Measurements from ENCODE around the gene KRT80.
"Not testable (repeated sequence)": the region's sequence is repeated elsewhere in the genome, so short reads cannot be mapped to it uniquely, and the experiment has no call there.

KRT80 gene

GRCh38 chr12:52191841-52192791 lies at the start of gene KRT80:
KRT80 (minus strand) TSS chr12:52192014; CDS start chr12:52191902, 112 bp downstream.
- Histone ChIP-seq H3K9ac (ENCODE audit: low read depth, low read length) (no peak within 1 kb of the TSS), H3K27me3 (ENCODE audit: control insufficient read depth, insufficient read depth, low read length) (no peaks in the 10 kb centered on the region), H3K4me1 (ENCODE audit: control insufficient read depth, insufficient read depth, low read length) (peaks cover 5% of the 10 kb centered on the region; the same call in 1 of the 2 replicates), H3K9me3 (ENCODE audit: control insufficient read depth, insufficient read depth, low read length) (no peaks in the 10 kb centered on the region), H3K36me3 (ENCODE audit: control insufficient read depth, insufficient read depth, low read length) (no peaks in the 10 kb centered on the region), H3K27ac (ENCODE audit: low read depth, low read length) (no peak within 1 kb of the TSS), H3K4me3 (ENCODE audit: low read depth, low read length) (no peak within 1 kb of the TSS)

GRCh38 chr12:52241205-52241842 lies 49.5 kb upstream of the KRT80 start:
- Histone ChIP-seq H3K9me3 (ENCODE audit: control insufficient read depth, insufficient read depth, low read length) (no peaks in the 10 kb centered on the region), H3K4me3 (ENCODE audit: low read depth, low read length) (no peak overlapping the region), H3K36me3 (ENCODE audit: control insufficient read depth, insufficient read depth, low read length) (no peaks in the 10 kb centered on the region), H3K9ac (ENCODE audit: low read depth, low read length) (no peak overlapping the region), H3K27me3 (ENCODE audit: control insufficient read depth, insufficient read depth, low read length) (no peaks in the 10 kb centered on the region), H3K4me1 (ENCODE audit: control insufficient read depth, insufficient read depth, low read length) (peaks cover 12% of the 10 kb centered on the region), H3K27ac (ENCODE audit: low read depth, low read length) (no peak overlapping the region)

GRCh38 chr12:52240247-52240646 lies 48.4 kb upstream of the KRT80 start:
- not testable (repeated sequence) for H3K27ac ChIP-seq (ENCODE audit: low read depth, low read length); H3K36me3 ChIP-seq (ENCODE audit: control insufficient read depth, insufficient read depth, low read length); H3K4me3 ChIP-seq (ENCODE audit: low read depth, low read length); H3K9ac ChIP-seq (ENCODE audit: low read depth, low read length); H3K9me3 ChIP-seq (ENCODE audit: control insufficient read depth, insufficient read depth, low read length); H3K27me3 ChIP-seq (ENCODE audit: control insufficient read depth, insufficient read depth, low read length)
- peaks cover 12% of the 10 kb centered on the region for H3K4me1 ChIP-seq (ENCODE audit: control insufficient read depth, insufficient read depth, low read length)

- Histone ChIP-seq H3K4me3 (ENCODE audit: low read depth, low read length) (no peak overlapping the region), H3K9me3 (ENCODE audit: control insufficient read depth, insufficient read depth, low read length) (no peaks in the 10 kb centered on the region), H3K27me3 (ENCODE audit: control insufficient read depth, insufficient read depth, low read length) (peaks cover 2% of the 10 kb centered on the region; the same call in 1 of the 2 replicates), H3K4me1 (ENCODE audit: control insufficient read depth, insufficient read depth, low read length) (peaks cover 12% of the 10 kb centered on the region), H3K36me3 (ENCODE audit: control insufficient read depth, insufficient read depth, low read length) (no peaks in the 10 kb centered on the region), H3K27ac (ENCODE audit: low read depth, low read length) (no peak overlapping the region), H3K9ac (ENCODE audit: low read depth, low read length) (no peak overlapping the region)
Observed at GRCh38 chr12:52239767-52240166, 48.0 kb upstream of the KRT80 start.

- no peak overlapping the region for H3K27ac ChIP-seq (ENCODE audit: low read depth, low read length)
- peaks cover 4% of the 10 kb centered on the region; the same call in 1 of the 2 replicates for H3K27me3 ChIP-seq (ENCODE audit: control insufficient read depth, insufficient read depth, low read length)
- no peaks in the 10 kb centered on the region for H3K9me3 ChIP-seq (ENCODE audit: control insufficient read depth, insufficient read depth, low read length)
- no peaks in the 10 kb centered on the region for H3K36me3 ChIP-seq (ENCODE audit: control insufficient read depth, insufficient read depth, low read length)
- H3K9ac ChIP-seq (ENCODE audit: low read depth, low read length): no peak overlapping the region
- H3K4me3 ChIP-seq (ENCODE audit: low read depth, low read length): no peak overlapping the region
- H3K4me1 ChIP-seq (ENCODE audit: control insufficient read depth, insufficient read depth, low read length): peaks cover 12% of the 10 kb centered on the region
Observed at GRCh38 chr12:52238916-52239646, 47.3 kb upstream of the KRT80 start.

GRCh38 chr12:52238207-52238840 lies 46.5 kb upstream of the KRT80 start:
- Histone ChIP-seq H3K4me1 (ENCODE audit: control insufficient read depth, insufficient read depth, low read length) (peaks cover 16% of the 10 kb centered on the region), H3K9me3 (ENCODE audit: control insufficient read depth, insufficient read depth, low read length) (no peaks in the 10 kb centered on the region), H3K27me3 (ENCODE audit: control insufficient read depth, insufficient read depth, low read length) (peaks cover 9% of the 10 kb centered on the region), H3K36me3 (ENCODE audit: control insufficient read depth, insufficient read depth, low read length) (no peaks in the 10 kb centered on the region), H3K27ac (ENCODE audit: low read depth, low read length) (no peak overlapping the region), H3K9ac (ENCODE audit: low read depth, low read length) (no peak overlapping the region), H3K4me3 (ENCODE audit: low read depth, low read length) (no peak overlapping the region)

GRCh38 chr12:52236386-52237050 lies 44.7 kb upstream of the KRT80 start:
- peaks cover 27% of the 10 kb centered on the region for H3K27me3 ChIP-seq (ENCODE audit: control insufficient read depth, insufficient read depth, low read length)
- H3K9ac ChIP-seq (ENCODE audit: low read depth, low read length): no peak overlapping the region
- H3K4me3 ChIP-seq (ENCODE audit: low read depth, low read length): no peak overlapping the region
- H3K27ac ChIP-seq (ENCODE audit: low read depth, low read length): no peak overlapping the region
- no peaks in the 10 kb centered on the region for H3K9me3 ChIP-seq (ENCODE audit: control insufficient read depth, insufficient read depth, low read length)
- H3K36me3 ChIP-seq (ENCODE audit: control insufficient read depth, insufficient read depth, low read length): no peaks in the 10 kb centered on the region
- H3K4me1 ChIP-seq (ENCODE audit: control insufficient read depth, insufficient read depth, low read length): peaks cover 25% of the 10 kb centered on the region

GRCh38 chr12:52235822-52236361 lies 44.1 kb upstream of the KRT80 start:
- Histone ChIP-seq H3K4me1 (ENCODE audit: control insufficient read depth, insufficient read depth, low read length) (peaks cover 25% of the 10 kb centered on the region), H3K36me3 (ENCODE audit: control insufficient read depth, insufficient read depth, low read length) (no peaks in the 10 kb centered on the region), H3K27me3 (ENCODE audit: control insufficient read depth, insufficient read depth, low read length) (peaks cover 34% of the 10 kb centered on the region), H3K9me3 (ENCODE audit: control insufficient read depth, insufficient read depth, low read length) (no peaks in the 10 kb centered on the region), H3K4me3 (ENCODE audit: low read depth, low read length) (no peak overlapping the region), H3K27ac (ENCODE audit: low read depth, low read length) (no peak overlapping the region), H3K9ac (ENCODE audit: low read depth, low read length) (no peak overlapping the region)

GRCh38 chr12:52235001-52235764 lies 43.4 kb upstream of the KRT80 start:
- Histone ChIP-seq H3K9ac (ENCODE audit: low read depth, low read length) (no peak overlapping the region), H3K9me3 (ENCODE audit: control insufficient read depth, insufficient read depth, low read length) (no peaks in the 10 kb centered on the region), H3K27ac (ENCODE audit: low read depth, low read length) (no peak overlapping the region), H3K27me3 (ENCODE audit: control insufficient read depth, insufficient read depth, low read length) (peaks cover 35% of the 10 kb centered on the region), H3K4me1 (ENCODE audit: control insufficient read depth, insufficient read depth, low read length) (peaks cover 25% of the 10 kb centered on the region), H3K4me3 (ENCODE audit: low read depth, low read length) (no peak overlapping the region), H3K36me3 (ENCODE audit: control insufficient read depth, insufficient read depth, low read length) (no peaks in the 10 kb centered on the region)

All from HUES48 (cell line).